ENCODE results near the gene EPHX1.
"Not testable (repeated sequence)": the region's sequence is repeated elsewhere in the genome, so short reads cannot be mapped to it uniquely, and the experiment has no call there.

The EPHX1 gene

GRCh38 chr1:225885336-225885735 is 75.4 kb downstream of the EPHX1 start:
- Mint-ChIP-seq H3K27ac (no peak overlapping the region), H3K27me3 (no peaks in the 10 kb centered on the region), H3K9me3 (no peaks in the 10 kb centered on the region), H3K4me1 (peaks cover 32% of the 10 kb centered on the region), H3K4me3 (no peak overlapping the region), H3K36me3 (no peaks in the 10 kb centered on the region)

GRCh38 chr1:225886159-225887029 is 76.5 kb downstream of the EPHX1 start:
- Mint-ChIP-seq H3K4me1 (peaks cover 27% of the 10 kb centered on the region), H3K27me3 (no peaks in the 10 kb centered on the region), H3K27ac (peak overlapping the region; percentile 55), H3K9me3 (no peaks in the 10 kb centered on the region), H3K4me3 (no peak overlapping the region), H3K36me3 (no peaks in the 10 kb centered on the region)

DNA sequence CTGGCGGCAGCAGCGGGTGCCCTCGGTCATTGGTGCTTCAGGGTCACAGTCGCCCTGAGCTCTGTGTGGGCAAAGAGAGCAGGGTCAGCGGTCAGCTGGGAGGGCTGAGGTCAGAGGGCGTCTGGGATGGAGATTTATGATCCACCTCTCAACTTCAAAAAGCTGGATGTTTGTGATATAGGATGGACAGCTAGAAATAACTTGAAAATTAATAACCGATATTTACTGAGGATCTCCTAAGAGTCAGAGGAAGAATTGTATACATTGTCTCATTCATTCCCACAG is 77.0 kb downstream of the EPHX1 start:
- Mint-ChIP-seq H3K4me3 (no peak overlapping the region), H3K27ac (no peak overlapping the region), H3K27me3 (no peaks in the 10 kb centered on the region), H3K9me3 (no peaks in the 10 kb centered on the region), H3K36me3 (no peaks in the 10 kb centered on the region), H3K4me1 (peaks cover 32% of the 10 kb centered on the region)

GRCh38 chr1:225887554-225888288 is 77.8 kb downstream of the EPHX1 start:
- not testable (repeated sequence) for H3K36me3 Mint-ChIP-seq, H3K27me3 Mint-ChIP-seq, H3K4me3 Mint-ChIP-seq, H3K27ac Mint-ChIP-seq, H3K9me3 Mint-ChIP-seq
- H3K4me1 Mint-ChIP-seq: peaks cover 34% of the 10 kb centered on the region

GRCh38 chr1:225888289-225888897 is 78.5 kb downstream of the EPHX1 start:
- Mint-ChIP-seq H3K27me3 (no peaks in the 10 kb centered on the region), H3K27ac (no peak overlapping the region)

GRCh38 chr1:225888898-225889601 is 79.1 kb downstream of the EPHX1 start, which contains the start of gene LEFTY1:
TSS of gene LEFTY1 (minus strand) at chr1:225889146. CDS start at chr1:225889066, 80 bp downstream.
- H3K36me3 Mint-ChIP-seq: no peaks in the 10 kb centered on the region
- H3K27ac Mint-ChIP-seq: no peak within 1 kb of the TSS
- H3K4me1 Mint-ChIP-seq: peaks cover 31% of the 10 kb centered on the region
- no peaks in the 10 kb centered on the region for H3K27me3 Mint-ChIP-seq
- H3K9me3 Mint-ChIP-seq: no peaks in the 10 kb centered on the region
- no peak within 1 kb of the TSS for H3K4me3 Mint-ChIP-seq

More at GRCh38 chr1:225888289-225888897, 78.5 kb downstream of the EPHX1 start:
- no peaks in the 10 kb centered on the region for H3K36me3 Mint-ChIP-seq
- H3K4me3 Mint-ChIP-seq: no peak overlapping the region
- no peaks in the 10 kb centered on the region for H3K9me3 Mint-ChIP-seq
- H3K4me1 Mint-ChIP-seq: peaks cover 33% of the 10 kb centered on the region

GRCh38 chr1:225889743-225890142 is 79.8 kb downstream of the EPHX1 start:
- Mint-ChIP-seq H3K9me3 (no peaks in the 10 kb centered on the region), H3K27me3 (no peaks in the 10 kb centered on the region), H3K36me3 (no peaks in the 10 kb centered on the region), H3K4me3 (no peak overlapping the region), H3K4me1 (peaks cover 37% of the 10 kb centered on the region), H3K27ac (no peak overlapping the region)

GRCh38 chr1:225890346-225891228 is 80.7 kb downstream of the EPHX1 start:
- Mint-ChIP-seq H3K27ac (no peak overlapping the region), H3K9me3 (no peaks in the 10 kb centered on the region), H3K4me3 (no peak overlapping the region), H3K4me1 (peaks cover 38% of the 10 kb centered on the region), H3K27me3 (no peaks in the 10 kb centered on the region), H3K36me3 (no peaks in the 10 kb centered on the region)

- Mint-ChIP-seq H3K9me3 (no peaks in the 10 kb centered on the region), H3K27me3 (no peaks in the 10 kb centered on the region), H3K4me3 (no peak overlapping the region), H3K36me3 (no peaks in the 10 kb centered on the region), H3K27ac (no peak overlapping the region), H3K4me1 (peaks cover 45% of the 10 kb centered on the region)
These were observed 81.5 kb downstream of the EPHX1 start for GRCh38 chr1:225891229-225891972.

GRCh38 chr1:225892307-225892706 is 82.4 kb downstream of the EPHX1 start:
- Mint-ChIP-seq H3K4me3 (no peak overlapping the region), H3K27me3 (no peaks in the 10 kb centered on the region), H3K4me1 (peaks cover 54% of the 10 kb centered on the region), H3K36me3 (no peaks in the 10 kb centered on the region), H3K27ac (no peak overlapping the region), H3K9me3 (no peaks in the 10 kb centered on the region)

Data from activated naive CD4-positive, alpha-beta T cell treated with anti-CD3 and anti-CD28 coated beads, Interleukin-2, amount 50 U/mL, for 24 hours (primary cell).